ENCODE measurements around the gene PSMB2.

PSMB2 gene

DNA sequence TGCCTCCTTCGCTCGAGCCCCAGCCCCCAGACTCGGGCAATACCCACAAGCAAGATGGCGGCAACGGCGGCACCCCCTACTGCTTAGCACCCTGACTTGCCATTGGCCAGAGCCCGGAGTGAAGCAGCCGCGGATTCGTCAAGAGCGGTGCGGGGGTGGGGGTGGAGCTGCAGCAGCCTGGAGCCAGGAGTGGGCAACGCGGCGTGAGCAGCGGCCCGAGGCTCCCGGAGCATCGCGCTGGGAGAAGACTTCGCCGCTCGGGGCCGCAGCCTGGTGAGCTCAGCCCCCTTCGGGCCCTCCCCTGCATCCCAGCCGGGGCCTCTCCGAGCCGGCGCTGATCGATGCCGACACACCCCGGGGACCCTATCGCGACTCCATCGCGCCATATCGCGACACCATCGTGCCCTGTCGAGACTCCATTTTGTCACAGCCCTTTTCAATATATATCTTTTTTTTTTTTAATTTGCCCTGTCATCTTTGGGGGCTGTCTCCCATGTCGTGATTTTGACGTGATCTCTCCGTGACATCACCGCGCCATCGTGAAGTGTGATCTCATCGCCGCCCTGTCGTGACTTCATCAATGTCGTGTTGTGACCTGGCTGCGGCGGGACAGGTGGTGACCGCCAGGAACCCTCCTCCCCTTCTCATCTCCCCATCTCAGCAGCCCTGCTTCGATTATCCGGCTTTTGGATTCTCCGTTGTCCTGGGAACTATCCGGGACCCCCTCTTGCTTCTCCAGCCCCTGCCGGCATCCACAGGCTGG is 83.5 kb downstream of the PSMB2 start, which contains the start of gene NCDN:
Gene NCDN, plus strand, starts transcription at position 189 of the 763 bp plus-strand sequence. Its CDS starts 392 bp downstream, at position 581.
- peak; percentile 99 for DNase-seq

DNA sequence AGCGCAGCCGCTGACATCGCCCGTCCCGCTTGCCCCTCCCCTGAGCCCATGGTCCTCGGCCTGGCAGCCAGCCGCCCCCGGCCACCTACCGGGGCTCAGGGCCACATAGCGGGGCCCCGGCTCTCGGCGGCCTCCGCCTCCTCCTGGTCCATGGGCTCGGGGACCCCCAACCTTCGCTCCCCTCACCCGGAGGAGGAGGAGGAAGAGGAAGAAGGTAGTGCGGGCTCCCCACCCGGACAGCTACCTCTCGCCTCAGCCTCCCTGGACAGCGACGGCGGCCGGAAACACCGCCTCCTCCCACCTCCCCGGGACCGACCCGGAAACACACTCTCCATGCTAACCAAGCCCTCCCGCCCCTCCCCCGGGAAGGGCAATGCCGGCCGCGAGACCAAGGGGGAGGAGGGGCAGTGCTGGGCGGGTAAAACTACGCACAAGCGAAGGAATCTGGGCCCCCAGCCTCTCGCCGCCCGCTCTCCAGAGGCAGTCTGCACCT is 84.2 kb downstream of the PSMB2 start, which contains the start of gene KIAA0319L:
Gene KIAA0319L, minus strand, starts transcription at position 286 of the 493 bp plus-strand sequence. CDS start 2,912 bp downstream, outside the sequence.
- DNase-seq = peak; percentile 99

DNA sequence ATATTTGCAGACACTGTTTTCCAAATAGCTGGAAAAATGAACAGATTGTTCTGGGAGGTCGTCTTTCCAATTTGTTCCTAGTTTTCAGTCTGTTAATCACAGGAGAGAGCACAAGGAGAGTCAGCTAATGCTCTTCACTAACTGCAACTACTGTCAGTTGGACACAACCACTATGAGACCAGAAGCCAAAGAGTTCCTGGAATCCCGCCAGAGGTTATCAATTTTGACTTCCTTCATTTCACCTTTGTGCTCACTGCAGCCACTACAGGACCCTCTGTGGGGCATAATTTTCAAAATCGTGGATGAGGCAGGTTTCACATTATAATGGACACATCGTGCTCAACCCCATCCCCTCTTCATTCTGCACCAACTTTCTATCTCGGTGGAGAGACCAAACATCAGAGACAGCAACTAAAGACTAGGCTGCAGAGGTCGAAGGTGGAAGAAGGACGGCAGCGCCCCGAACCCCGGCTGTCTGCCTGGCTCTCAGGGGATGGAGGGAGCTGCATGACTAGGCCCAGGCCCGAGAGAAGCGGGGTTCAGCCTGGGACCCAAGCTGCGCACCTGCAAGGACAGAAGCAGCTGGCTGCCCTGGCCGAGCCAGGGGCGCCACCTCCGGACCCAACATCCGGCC is 84.7 kb downstream of the PSMB2 start:
- DNase-seq = no peak

DNA sequence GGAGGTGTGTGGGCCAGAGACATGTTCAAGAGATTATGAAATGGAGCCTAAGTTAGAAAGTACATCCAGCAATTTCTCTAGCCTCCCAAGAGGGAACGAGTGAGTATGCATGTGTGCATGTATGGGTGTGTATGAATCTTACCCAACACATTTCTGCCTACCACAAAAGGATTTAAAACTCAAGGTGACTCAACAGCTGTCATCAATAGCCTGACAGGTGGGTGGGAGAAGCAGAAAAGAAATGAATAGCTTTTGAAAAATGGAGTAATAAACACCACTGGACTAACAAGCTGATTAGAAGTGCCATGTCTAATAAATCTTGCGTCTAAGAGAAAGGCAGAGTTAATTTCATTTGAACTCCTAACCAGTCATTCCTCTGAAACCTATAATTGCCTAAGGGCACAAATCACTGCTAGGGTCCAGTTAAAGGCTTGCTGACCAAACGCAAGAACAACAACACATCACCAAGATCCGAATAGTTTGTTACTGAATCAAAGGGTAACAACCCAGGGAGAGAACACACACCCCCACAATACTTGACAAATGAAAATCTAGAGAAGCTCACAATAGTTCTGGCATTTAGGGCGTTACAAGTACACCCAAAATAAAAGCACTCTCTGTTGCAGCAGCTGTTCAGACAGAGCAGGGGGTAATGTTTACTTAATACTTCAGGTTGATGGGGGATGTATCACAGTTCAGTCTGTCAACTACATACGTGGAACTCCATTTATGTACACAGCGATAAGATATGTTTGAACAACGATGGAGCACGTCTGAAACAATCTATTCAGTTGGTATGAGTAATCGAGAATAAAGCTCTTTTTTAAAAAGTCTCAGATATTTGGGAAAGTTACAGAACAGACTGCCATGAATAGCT is 85.5 kb downstream of the PSMB2 start:
- DNase-seq = no peak

DNA sequence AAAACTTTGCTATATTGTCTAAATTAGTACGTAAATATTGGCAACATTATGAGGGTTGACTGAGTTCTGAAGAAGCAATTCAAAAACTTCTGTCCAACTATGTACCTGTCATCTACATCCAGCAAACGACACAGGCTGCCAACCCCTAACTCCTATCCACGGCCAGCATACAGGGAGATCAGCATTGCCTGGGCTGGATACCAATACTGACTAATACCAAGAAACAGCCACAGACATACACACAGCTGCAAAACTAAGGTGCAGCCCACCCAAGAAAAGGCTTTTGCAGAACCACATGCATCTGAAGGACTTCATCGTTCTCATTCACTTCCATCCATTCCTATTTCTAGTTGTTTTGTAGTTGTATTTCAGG is 86.1 kb downstream of the PSMB2 start:
- DNase-seq = no peak

DNA sequence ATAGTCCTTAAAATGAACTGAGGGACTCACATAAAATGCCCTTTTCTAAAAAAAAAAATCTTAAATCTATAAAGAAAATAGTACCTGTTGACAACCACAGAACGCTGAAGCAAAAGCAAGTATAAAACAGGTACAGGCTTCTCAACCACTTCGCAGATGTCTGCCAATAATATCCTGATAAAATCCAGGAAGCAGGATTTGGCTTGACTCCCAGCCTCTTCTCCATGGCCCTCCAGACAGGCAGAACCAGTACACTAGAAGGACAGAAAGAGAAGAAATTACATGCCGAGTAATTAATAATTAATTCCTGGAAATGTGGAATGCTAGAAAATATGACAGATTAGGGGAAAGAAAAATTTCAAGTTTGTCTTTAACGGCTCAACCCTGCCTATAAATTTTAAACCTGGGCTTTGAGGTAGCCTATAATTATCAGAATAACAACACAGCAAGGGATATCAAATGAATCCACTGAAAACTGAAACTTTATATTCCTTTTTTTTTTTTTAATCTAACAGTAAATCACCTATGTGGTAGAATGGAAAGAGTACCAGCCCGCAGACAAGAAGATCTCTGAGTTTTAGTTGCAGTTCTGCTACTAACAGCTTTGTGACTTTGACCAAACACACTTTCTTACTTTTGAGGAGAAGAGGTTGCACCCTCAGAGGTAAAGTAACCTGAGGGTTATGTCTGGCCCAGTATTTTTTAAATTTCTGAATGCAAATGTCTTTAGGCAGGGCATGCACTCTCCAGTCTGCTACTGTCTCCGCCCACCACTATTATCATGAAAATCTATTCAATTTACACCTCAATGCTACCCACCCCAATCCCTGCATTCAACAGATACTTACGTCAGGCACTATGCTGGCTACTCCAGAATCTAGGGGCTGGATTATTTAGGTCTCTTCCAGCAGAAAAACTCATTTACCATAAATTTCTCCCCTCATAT is 86.8 kb downstream of the PSMB2 start:
- DNase-seq = no peak

DNA sequence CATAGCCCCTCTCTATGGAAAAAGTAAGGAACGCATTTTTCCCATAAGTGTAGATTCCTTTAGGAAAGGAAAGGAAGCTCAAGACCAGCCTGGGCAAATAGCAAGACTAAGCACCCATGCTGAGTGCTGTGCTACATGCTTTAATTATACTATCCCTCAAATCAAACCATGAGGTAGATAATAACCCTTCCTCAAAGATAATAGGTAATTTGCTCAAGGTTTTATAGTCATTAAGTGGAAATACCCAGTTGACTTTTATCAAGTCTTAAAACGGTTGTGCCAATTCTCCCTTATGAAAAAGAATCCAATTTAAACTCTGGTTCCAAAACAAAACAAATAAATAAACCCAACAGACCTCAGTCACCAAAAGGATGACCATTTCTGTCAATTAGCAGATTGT is 87.5 kb downstream of the PSMB2 start:
- no peak for DNase-seq

Data from right kidney (tissue), 1 donor.